HG03060 (cell line): ENCODE data around the gene MGMT.
"Not testable (repeated sequence)": the region's sequence is repeated elsewhere in the genome, so short reads cannot be mapped to it uniquely, and the experiment has no call there.

Experiments
- ATAC-seq: cut with Tn5 transposase; IDR thresholded peaks from one replicate; pipeline ENCODE4 v1.9.1; 2021; ENCODE audit warnings: low read depth, moderate number of reproducible peaks; ENCODE audit not compliant: unreplicated experiment

MGMT gene

GRCh38 chr10:129466703-129467358, at the start of gene MGMT:
TSS of gene MGMT (plus strand) at chr10:129467241.
- peak; percentile 70 for ATAC-seq

- no peak for ATAC-seq
These were observed 49.2 kb upstream of the MGMT start for GRCh38 chr10:129417870-129418269.

- no peak for ATAC-seq
These were observed 48.4 kb upstream of the MGMT start for GRCh38 chr10:129418496-129419225.

- no peak for ATAC-seq
These were observed 47.6 kb upstream of the MGMT start for GRCh38 chr10:129419397-129419796.

GRCh38 chr10:129421399-129422010, 45.5 kb upstream of the MGMT start:
- ATAC-seq, result no peak

GRCh38 chr10:129424978-129425377, 42.1 kb upstream of the MGMT start:
- no peak for ATAC-seq

GRCh38 chr10:129426606-129427005, 40.4 kb upstream of the MGMT start:
- no peak for ATAC-seq

- ATAC-seq, result no peak
These were observed 33.8 kb upstream of the MGMT start for GRCh38 chr10:129433266-129433665.

GRCh38 chr10:129435724-129436123, 31.3 kb upstream of the MGMT start:
- ATAC-seq, result not testable (repeated sequence)

GRCh38 chr10:129438024-129438423, 29.0 kb upstream of the MGMT start:
- ATAC-seq, result no peak

- no peak for ATAC-seq
These were observed 26.8 kb upstream of the MGMT start for GRCh38 chr10:129440247-129440646.

- no peak for ATAC-seq
These were observed 26.2 kb upstream of the MGMT start for GRCh38 chr10:129440722-129441316.

GRCh38 chr10:129441372-129442009, 25.6 kb upstream of the MGMT start:
- ATAC-seq, result no peak

- ATAC-seq, result no peak
These were observed 24.2 kb upstream of the MGMT start for GRCh38 chr10:129442866-129443265.

- no peak for ATAC-seq
These were observed 22.7 kb upstream of the MGMT start for GRCh38 chr10:129444359-129444758.

- ATAC-seq, result no peak
These were observed 21.4 kb upstream of the MGMT start for GRCh38 chr10:129445436-129446182.

- ATAC-seq, result no peak
These were observed 20.9 kb upstream of the MGMT start for GRCh38 chr10:129446183-129446581.

GRCh38 chr10:129447486-129447885, 19.6 kb upstream of the MGMT start:
- no peak for ATAC-seq

GRCh38 chr10:129448086-129448485, 19.0 kb upstream of the MGMT start:
- no peak for ATAC-seq

- no peak for ATAC-seq
These were observed 18.5 kb upstream of the MGMT start for GRCh38 chr10:129448539-129448938.
